ENCODE measurements around the gene KCNMB2.

GRCh38 chr3:178526291-178526690 lies 9.9 kb upstream of the KCNMB2 start:
- no peak for TF ChIP-seq EZH2 (IDR thresholded peaks at IDR 0.05; ENCODE audit: low read length, unreplicated experiment)
- TF ChIP-seq CTCF (conservative IDR thresholded peaks at IDR 0.05; ENCODE audit: low read depth, low read length), result no peak
- no peak for TF ChIP-seq EZH2phosphoT487 (IDR thresholded peaks at IDR 0.05; ENCODE audit: borderline replicate concordance, low read length)
